Glomerular visceral epithelial cell (primary cell): ENCODE measurements around the gene HELLS.
"Not testable (repeated sequence)": the region's sequence is repeated elsewhere in the genome, so short reads cannot be mapped to it uniquely, and the experiment has no call there.

Source experiments
- DNase-seq: peaks from one replicate; pipeline ENCODE4 v3.0.0-alpha.2; 2016; ENCODE audit errors: extremely low spot score

The HELLS gene

DNA sequence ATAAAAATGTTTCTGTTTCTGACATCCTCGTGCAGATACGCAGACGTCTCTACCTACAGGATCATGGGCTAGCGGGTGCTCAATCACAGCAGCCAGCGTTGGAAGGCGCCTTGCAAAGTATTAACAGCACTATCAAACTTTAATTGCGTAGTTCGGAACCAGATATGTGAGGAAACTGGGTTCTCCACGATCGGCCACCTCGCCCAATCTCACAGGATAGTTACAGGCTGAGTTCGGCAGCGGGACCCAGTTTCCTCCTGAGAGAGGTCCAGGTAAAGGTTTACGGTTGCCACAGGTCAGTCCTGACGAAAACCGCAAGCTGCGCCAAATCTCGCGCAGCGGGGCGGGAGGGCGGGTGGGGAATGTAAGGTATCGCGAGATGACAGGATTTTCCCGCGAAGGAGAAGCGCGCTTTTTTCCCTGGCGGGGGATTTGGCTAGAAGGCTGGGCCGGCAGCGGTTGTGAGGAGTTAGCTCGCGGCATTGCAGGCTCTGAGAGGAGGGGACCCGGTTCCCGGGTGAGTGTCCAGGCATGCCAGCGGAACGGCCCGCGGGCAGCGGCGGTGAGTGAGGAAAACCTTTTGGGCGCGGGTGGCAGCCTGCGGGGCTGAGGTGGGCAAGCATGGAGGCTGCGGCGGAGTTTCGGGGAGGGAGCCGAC is at the start of gene HELLS:
HELLS (plus strand) TSS at position 398 of the 658 bp plus-strand sequence; CDS start at position 532, 134 bp downstream.
- DNase-seq, result peak; percentile 93

DNA sequence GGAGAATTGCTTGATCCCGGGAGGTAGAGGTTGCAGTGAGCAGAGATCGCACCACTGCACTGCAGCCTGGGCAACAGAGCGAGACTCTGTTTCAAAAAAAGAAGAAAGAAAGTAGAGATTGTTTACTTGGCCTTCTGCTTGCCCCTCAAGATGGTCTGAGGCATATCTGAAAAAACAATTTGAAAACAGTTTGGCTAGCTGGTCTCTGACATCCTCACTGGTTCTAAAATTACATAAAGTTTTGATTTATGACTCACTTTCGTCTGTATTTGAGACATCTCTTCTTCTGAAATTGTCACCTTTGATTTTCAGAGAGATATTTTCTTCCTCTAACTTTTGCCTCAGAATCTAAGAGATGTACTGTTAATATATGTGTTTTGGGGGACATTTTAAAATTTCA is 49.6 kb upstream of the HELLS start:
- no peak for DNase-seq

DNA sequence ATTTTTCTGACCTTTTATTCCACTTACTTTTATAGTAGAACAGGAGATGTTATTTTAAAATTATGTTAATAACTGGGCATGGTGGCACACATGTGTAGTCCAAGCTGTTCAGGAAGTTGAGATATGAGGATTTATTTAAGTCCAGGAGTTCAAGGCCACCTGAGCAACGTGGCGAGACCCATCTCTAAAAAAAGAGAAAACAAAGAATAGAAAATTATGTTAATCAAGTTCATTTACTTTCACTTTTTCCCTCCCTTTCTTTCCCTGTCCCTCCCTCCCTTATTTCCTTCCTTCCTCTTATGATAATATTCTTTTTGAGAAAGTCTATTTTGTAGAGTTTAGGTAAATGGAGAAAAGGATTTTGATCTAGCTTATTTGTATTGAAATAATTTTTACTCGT is 48.9 kb upstream of the HELLS start:
- no peak for DNase-seq

DNA sequence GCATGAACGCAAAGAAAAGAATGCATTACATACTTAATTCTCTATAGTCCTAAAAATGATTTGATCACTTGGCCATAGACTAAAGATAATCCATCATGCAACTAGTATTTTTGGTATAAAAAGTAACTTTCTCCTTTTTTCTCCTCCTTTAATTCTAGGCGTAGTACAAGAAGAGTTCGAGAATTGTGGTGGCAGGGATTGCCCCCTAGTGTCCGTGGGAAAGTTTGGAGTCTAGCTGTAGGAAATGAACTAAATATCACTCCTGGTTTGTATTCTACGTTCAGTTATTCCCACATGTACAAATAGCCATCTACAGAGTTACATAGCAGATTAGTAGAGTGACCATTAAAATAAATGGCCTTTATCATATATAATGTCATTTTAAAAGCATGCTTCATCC is 45.5 kb upstream of the HELLS start:
- DNase-seq, result peak; percentile 7

DNA sequence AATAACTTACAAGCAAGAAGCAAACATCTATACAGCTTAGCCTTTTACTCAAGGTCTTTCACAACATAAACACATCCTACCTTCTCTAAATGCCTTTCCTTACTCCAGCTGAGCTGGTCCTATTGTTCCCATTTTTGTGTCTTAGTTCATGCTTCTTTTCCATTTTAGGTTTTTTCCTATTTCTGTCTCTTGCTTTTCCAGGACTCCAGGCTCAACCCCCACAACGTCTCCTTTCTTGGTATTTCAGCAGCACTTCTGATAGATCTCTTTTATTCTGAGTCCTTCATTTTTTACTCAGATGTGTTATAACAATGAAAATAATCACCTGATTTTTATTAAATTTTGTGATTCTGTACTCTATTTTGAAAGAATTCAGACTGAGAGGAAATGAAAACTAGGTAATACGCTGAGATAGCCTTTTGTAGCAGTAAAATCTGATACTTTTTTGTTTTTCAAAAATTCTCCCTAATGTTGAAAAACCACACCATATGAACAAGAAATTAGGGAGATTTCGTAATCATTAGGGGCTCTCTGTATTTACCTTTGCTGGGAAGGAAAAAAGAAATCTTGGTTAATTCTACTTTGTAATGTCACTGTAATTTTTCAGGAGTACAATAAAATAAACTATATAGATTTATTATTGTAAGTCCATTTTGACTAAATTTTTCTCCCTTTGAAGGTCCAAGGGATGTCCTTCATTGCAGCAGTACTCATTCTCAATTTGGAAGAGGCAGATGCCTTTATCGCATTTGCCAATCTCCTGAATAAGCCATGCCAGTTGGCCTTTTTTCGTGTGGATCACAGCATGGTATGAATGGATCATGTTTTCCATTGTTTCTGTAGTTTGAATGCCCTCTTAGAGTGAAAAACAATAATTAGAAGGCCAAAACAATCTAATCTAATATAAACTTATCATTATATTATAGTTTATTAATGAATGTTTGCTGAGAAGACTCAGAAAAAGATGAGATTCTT is 24.0 kb upstream of the HELLS start:
- no peak for DNase-seq

DNA sequence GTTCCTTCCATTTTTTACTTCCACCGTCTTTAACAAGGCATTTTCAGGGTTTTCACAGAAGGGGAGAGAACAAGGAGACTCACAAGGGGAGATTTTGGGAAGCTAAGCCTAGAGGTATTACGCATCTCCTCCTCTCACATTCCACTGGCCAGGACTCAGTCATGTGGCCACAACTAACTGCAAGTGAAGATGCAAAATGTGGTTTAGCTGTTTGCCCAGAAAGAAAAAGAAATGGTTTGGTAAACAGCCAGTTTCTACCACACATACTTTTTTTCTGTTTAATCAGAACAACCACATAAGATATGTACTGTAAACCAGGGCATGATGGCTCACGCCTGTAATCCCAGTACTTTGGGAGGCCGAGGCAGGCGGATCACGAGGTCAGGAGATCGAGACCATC is 21.4 kb upstream of the HELLS start:
- peak; percentile 21 for DNase-seq

DNA sequence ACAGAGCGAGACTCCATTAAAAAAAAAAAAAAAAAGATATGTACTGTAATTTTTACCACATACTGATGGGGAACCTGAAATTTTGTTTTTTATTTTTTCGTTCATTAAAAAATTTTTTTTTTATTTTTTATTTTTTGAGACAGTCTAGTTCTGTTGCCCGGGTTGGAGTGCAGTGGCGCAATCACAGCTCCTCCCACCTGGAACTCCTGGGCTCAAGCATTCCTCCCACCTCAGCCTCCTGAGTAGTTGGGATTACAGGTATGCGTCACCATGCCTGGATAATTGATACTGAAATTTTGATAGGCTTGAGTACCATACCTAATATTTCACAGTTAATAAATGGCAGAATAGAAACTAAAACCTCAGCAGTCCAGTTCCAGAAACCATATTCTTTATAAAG is 20.9 kb upstream of the HELLS start:
- DNase-seq, result no peak

DNA sequence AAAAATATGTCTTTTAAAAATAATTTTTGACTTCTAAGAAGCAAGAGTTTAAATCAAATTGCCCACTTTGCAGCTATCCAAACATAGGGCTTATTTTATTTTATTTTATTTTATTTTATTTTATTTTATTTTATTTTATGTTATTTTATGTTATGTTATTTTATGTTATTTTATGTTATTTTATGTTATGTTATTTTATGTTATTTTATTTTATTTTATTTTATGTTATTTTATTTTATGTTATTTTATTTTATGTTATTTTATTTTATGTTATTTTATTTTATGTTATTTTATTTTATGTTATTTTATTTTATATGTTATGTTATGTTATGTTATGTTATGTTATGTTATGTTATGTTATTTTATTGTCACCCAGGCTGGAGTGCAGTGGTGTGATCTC is 14.0 kb upstream of the HELLS start:
- not testable (repeated sequence) for DNase-seq

DNA sequence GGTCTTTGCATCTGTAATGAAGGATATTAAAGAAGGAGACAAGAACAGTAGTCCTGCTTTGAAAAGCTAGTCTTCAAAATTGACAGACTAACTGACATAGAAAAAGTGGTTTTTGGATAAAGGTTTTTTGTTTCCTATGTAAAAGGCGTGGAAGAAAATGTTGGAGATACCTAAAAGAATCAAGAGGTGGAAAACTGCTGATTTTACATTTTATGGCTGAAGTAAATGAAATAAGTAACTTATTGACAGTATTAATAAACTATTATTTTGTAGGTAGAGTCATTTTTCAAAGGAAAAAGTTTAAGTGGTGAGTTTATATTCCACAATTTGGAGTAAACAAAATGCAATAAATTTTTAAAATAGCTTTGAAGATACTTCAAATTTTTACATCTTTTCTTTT is 12.6 kb upstream of the HELLS start:
- no peak for DNase-seq

DNA sequence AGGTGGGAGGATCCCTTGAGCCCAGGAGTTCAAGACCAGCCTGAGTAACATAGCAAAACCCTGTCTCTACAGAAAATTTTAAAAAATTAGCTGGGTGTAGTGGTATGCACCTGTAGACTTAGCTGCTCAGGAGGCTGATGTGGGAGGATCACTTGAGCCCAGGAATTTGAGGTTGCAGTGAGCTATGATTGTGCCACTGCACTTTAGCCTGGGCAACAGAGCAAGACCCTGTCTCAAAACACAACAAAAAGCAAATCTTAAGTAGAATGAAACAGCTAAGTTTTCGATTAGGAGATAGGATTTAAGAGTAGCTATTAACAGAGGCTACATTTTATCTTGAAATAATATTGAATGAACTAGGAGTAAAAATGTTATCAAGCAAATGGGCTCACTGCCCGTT is 3.3 kb upstream of the HELLS start:
- not testable (repeated sequence) for DNase-seq

DNA sequence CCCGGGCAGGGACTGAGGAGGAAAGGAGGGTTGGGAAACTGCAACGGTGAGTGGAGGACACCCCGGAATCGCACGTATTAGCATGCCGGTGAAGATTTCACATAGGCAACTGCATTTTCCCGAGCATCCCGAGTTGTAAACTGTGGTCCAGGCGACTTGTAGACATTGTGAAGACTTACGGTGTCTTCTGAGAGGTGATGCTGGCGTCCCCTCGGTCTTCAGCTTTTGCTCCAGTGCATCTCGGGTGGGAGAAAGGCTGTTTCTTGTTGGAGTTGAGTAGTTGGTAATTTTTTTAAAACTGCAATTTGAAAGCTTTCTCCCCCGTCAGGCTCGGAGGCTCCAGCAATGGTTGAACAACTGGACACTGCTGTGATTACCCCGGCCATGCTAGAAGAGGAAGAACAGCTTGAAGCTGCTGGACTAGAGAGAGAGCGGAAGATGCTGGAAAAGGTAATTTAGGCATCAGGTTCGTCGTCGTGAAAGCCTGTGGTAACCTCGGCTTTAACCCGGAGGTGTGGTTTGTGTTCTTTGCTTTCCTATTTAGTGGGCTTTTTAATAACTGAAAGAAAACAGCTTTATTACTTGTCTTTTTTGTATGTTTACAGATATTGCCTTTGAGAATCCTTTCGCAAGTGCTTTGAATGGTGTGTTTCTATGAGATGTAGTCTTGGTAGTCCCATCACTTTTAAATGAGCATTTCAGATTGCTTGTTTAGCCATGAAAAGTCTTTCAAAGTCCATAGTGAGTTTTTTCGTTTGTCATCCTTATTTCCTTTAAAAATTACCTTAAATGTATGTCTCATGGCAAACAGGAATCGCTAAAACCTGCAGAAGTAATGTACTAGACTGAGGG is 687 bp downstream of the HELLS start:
- peak; percentile 37 for DNase-seq

DNA sequence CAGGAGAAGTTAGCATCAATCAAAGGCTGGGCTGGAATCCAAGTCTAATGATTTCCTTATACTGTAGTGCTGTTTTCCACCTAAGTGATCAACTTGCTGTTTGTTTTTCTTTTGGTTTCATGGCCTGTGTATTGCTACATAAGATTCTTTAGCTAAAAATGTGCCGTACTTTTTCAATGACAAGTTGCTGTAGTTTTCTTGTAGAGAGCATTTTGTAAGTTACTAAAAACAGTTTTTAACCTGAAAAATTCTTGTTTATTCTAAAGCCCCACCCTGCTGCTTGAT is 1.3 kb downstream of the HELLS start:
- DNase-seq, result peak; percentile 16

DNA sequence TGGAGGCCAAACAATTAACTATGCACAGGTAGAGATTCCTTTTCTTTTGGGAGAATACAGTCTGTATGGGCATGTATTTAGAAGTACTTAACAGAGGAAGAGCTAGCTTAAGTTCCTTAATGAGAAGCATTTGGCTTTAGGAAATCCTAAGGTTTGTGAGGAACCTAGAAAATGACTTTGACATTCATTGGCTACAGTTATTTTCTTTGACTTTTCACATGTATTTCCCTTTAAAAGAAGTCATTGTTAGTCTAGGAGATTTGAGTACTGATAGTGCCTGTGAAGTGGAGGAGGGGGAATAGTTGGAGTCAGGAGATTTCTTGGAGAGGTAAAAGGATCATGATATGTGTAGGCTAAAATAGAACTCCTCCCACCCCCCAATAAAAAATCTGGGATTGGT is 3.6 kb downstream of the HELLS start:
- no peak for DNase-seq

DNA sequence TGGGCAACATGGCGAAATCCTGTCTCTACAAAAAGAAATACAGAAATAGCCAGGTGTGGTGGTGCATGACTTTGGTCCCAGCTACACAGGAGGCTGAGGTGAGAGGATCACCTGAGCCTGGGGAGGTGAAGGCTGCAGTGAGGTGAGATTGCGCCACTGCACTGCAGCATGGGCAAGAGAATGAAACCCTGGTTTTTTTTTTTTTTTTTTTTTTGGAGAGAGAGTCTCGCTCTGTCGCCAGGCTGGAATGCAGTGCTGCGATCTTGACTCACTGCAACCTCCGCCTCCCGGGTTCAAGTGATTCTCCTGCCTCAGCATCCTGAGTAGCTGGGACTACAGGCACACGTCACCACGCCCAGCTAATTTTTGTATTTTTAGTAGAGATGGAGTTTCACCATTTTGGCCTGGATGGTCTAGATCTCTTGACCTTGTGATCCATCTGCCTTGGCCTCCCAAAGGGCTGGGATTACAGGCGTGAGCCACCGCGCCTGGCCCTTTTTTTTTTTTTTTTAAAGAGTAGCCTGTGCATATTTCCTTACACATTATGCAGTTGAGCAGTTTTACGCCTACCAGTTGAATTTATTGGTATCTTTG is 22.2 kb downstream of the HELLS start:
- DNase-seq, result peak; percentile 33

DNA sequence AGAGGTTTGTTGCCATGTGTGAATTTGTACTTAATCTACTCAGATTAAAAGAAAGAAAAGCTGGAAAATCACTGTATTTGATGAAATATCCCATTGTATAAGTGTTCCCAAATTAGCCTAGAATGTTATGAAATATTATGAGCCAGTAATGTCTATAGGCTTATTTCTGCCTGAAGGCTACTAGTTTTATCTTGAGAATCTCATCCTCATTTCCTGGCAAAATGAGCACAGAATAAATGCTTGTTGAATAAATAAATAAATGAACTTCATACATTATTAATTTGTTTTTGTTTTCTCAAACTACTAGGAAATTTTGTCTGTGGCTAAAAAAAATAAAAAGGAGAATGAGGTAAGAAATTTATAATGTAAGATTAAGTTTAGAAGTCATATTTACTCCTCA is 25.5 kb downstream of the HELLS start:
- no peak for DNase-seq

DNA sequence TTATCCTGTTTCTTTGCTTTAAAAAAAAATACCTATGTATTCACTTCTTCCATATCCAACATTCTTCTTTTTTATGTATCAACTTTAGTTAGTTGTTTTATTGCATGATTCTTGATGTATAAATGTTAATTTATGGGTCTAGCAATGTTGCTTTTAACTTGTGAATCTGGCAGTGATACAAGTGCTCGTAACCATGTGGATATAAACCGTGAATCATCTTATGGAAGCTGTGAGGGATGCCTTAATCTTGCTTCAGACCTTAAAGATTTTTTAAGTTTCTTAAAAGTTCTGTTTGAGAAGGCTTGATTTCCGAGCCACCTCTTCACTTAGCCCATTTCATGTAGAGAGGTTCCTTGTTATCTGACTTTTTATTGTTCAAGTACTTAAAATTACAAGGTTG is 25.9 kb downstream of the HELLS start:
- no peak for DNase-seq

DNA sequence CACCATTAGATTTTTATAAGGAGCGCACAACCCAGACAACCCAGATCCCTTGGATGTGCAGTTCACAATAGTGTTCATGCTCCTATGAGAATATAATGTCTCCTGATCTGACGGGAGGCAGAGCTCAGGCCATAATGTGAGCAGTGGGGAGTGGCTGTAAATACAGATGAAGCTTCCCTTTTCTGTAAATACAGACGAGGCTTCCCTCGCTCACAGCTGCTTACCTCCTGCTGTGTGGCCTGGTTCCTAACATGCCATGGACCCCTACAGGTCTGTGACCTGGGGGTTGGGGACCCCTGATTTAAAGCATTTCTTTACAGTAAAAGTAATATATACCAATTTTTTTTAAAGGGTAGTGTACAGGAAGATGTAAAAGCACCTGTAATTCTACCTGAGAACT is 33.2 kb downstream of the HELLS start:
- no peak for DNase-seq

DNA sequence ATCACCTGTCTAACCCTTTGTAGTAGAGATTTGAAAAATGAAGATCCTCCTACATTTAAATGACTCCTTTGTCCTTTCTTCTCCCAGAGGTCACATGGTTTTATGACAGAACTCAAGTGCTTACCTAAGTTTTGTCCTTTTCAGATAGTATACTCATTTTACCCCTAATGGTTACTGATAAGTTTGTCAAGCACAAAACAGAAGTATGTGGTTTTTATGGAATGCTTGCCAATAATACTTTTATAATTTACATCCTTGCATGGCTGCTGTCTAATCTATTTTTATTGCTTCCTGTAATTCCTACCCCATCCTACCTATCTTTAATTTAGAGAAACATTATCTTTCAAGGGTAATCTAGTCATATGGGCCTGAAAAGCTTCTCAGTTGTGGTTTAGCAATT is 37.5 kb downstream of the HELLS start:
- no peak for DNase-seq

DNA sequence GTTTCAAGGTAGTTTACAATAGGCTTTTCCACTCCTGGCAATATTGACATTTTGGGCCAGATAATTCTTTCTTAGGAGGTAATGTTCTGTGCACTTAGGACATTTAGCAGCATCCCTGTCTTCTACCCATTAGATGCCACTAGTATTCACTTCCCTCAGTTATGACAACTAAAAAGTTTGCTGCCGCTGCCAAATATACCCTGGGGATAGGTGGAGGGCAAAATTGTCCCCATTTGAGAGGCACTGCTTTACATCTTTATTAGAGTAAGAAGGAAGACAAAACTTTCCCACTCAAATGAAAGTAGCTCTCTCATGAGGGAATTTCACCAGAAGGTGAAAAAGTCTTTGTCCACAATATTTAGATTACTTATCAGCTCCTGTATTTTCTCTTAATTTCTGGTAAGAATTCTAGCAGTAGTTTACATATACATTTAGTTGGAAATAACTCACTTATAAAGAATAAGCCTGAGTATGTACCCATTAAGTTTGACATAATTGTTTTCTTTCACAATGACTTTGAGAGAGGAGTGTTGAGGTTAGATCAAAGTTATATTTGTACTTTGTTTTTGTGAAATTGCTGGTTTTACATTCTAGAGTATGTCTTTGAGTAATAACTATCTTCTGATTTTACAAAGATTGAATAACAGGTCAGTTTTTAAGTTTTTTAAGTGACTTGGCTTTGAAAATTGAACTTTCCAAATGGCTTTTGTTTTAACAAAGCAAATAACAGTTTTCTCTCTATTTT is 46.0 kb downstream of the HELLS start:
- DNase-seq, result no peak

DNA sequence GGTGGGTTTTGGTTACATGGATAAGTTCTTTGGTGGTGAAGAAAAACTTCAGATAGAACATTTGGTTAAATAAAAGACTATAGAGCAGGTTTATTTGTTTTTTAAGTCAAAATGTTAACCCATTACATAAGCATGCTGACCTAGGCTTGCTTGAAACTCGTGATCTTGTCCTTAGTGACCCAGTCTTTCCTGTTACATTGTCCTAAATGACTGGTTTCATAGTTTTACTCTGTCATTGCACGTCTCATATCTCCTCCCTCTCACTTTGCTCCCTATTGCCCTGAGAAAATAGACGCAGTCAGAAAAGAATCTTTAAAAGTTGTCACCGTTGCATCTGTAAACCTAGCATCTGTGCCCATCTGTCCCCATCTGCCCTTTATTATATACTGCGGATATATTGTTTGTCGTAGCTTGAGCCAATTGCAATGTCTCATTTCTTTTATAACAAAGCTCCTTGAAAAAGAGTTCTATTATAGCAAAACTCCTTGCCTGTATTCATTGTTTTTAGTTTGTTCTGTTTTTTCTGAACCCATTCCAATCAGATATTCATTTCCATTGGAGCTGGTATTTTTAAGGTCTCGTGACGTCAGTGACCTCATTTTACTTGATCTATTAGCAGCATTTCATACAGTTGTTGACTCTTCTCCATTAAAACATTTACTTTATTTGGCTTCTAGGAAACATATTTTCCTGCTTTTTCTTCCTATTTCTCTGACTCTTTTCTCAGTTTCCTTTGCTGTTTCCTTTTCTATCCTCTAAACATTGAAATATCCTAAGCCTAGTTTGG is 57.3 kb downstream of the HELLS start:
- DNase-seq, result no peak

DNA sequence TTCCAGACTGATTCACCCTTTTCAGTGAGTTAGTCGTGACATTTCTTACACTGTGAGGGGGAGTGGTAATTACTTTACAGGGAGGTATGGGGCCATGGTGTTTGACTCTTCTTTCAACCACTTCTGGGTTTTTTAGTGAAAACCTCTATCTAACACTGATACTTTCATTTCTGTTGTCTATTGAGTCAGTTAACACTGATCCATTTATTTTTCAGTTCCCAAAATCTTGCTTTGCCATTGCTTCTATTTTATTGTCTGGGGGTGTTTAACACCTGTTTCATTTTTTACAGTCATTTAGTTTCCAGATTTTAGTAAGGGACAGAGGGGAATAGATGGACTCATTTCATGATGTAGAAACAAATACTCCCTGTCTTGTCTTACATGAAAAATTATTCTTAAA is 61.5 kb downstream of the HELLS start:
- no peak for DNase-seq
